ENCODE results near the gene NRL. TPM values are rescaled to one million over a fixed set of nuclear protein-coding genes. Genes with fewer than 3 reads are reported as not detected.
A peak's percentile ranks its signal among the peaks of the same experiment; 100 is the strongest.

Gene NRL
- polyA plus RNA-seq, 1 donor (not counting 4 experiments of a cell fraction or from before 2014, with no cell fraction given): 0.29 TPM

DNA sequence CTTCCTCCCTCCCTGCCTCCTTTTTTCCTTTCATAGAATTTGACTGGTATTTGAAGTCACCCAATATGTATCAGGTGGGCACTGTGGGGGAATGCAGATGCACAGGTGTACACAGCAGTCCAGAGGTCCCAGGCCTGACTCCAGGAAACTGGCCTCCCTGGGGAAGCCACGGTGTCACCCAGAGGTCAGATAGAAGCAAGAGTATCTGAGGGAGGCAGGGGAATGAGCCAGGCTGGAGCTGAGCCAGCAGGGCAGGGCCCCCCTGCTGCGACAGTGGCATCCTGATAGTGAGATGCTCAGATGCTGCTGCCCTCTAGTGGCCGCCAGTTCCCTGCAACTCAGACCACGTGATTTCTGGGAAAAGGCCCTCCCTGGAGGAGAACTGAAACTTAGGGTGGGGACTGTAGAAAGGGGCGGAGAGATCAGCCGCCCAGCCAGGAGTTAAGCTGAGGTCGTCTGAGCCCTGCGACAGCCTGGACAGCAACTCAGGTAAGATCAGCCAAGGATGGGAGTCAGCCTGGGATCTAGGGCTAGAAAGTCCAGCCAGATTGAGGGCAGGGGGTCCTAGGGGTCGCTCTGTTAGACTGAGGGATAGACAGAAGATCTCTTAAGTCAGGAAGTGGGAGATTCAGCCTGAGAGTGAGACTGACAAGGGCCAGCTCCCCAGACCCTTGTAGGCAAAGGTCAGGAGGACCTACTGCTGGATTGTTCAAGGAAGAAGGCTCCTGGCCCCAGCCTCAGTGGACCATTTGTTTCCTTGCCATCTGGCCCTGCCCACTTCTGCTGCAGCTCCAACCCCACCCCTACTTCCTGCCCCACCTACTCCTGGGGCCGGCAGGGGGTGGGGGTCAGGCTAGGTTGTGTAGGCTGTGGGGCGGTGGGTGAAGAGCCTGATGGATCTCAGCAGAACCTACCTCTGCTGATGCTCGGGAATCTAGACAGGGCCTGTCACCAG, 46.4 kb upstream of the NRL start, which contains the start of gene IRF9:
IRF9 (plus strand) TSS at position 416 of the 955 bp plus-strand sequence. CDS start 880 bp downstream, outside the sequence.
- H3K36me3 ChIP-seq (ENCODE audit: control insufficient read depth in 2 of 2, extremely low read depth in 1 of 2, insufficient read depth in 2 of 2, low read length in 2 of 2): peaks cover 51 to 60% of the 10 kb centered on the region in 2 experiments
- no peaks in the 10 kb centered on the region for H3K9me3 ChIP-seq (ENCODE audit: control insufficient read depth, low read depth, low read length)
- H3K4me1 ChIP-seq (ENCODE audit: control insufficient read depth, extremely low read depth, insufficient read depth, low read length): peaks cover 29% of the 10 kb centered on the region
- FAIRE-seq: peak; percentile 73
- DNase-seq (ENCODE audit: low read depth, low spot score): peak; percentile 83
- H3K27me3 ChIP-seq (ENCODE audit: control insufficient read depth, extremely low read depth, insufficient read depth, low read length): no peaks in the 10 kb centered on the region
- peak within 1 kb of the TSS; percentile 100 for H3K9ac ChIP-seq (ENCODE audit: control insufficient read depth, extremely low read depth, insufficient read depth, low read length)
- TF ChIP-seq EZH2 (IDR thresholded peaks at IDR 0.05; ENCODE audit: low read length): no peak
- TF ChIP-seq, protein P1, sequence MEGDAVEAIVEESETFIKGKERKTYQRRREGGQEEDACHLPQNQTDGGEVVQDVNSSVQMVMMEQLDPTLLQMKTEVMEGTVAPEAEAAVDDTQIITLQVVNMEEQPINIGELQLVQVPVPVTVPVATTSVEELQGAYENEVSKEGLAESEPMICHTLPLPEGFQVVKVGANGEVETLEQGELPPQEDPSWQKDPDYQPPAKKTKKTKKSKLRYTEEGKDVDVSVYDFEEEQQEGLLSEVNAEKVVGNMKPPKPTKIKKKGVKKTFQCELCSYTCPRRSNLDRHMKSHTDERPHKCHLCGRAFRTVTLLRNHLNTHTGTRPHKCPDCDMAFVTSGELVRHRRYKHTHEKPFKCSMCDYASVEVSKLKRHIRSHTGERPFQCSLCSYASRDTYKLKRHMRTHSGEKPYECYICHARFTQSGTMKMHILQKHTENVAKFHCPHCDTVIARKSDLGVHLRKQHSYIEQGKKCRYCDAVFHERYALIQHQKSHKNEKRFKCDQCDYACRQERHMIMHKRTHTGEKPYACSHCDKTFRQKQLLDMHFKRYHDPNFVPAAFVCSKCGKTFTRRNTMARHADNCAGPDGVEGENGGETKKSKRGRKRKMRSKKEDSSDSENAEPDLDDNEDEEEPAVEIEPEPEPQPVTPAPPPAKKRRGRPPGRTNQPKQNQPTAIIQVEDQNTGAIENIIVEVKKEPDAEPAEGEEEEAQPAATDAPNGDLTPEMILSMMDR (optimal IDR thresholded peaks at IDR 0.05 in 1 of 3, IDR thresholded peaks at IDR 0.05 in 1 of 3, conservative IDR thresholded peaks at IDR 0.05 in 1 of 3; ENCODE audit: extremely low read depth in 1 of 3, insufficient read depth in 2 of 3, low read length in 3 of 3): peak; percentile 89 to 98 (median 97)
- peaks cover 32% of the 10 kb centered on the region for H3K79me2 ChIP-seq (ENCODE audit: control insufficient read depth, insufficient read depth, low read length)
- H3K4me2 ChIP-seq (ENCODE audit: control insufficient read depth, extremely low read depth, insufficient read depth, low read depth, low read length): peak within 1 kb of the TSS; percentile 100
- H3K9me1 ChIP-seq (ENCODE audit: control insufficient read depth, extremely low read depth, insufficient read depth, low read length): no peaks in the 10 kb centered on the region
- peak within 1 kb of the TSS; percentile 72 to 96 (median 95) for H3K4me3 ChIP-seq (ENCODE audit: control insufficient read depth in 2 of 3, extremely low read depth in 1 of 3, insufficient read depth in 2 of 3, low read depth in 1 of 3, low read length in 3 of 3)
- peak within 1 kb of the TSS; percentile 37 for H2AFZ ChIP-seq (ENCODE audit: control insufficient read depth, low read length)
- no peaks in the 10 kb centered on the region for H4K20me1 ChIP-seq (ENCODE audit: control insufficient read depth, extremely low read depth, insufficient read depth, low read length)
- peak within 1 kb of the TSS; percentile 99 for H3K27ac ChIP-seq (ENCODE audit: control insufficient read depth, insufficient read depth, low read length)
- dilution Hi-C loops (cut with MboI; ENCODE audit: extremely low pct_ligation_motif_present, low sequenced_read_pairs): no loop called here

DNA sequence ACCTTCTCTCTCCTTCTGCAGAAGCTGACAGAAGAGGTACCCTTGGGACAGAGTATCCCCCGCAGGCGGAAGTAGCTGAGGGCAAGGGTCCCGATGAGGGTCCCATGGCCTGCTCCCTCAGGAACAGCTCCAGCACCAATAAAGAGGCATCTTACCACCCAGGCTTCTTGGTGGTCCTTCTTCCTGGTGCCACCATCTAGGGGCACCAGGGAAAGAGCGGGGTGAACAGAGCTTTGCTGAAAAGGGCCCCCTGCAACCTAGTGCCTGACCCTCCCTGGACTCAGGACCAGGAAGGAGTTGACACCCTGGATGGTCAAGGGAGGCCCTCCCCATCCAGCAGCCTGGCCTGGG, 45.7 kb upstream of the NRL start:
- H3K79me2 ChIP-seq (ENCODE audit: control insufficient read depth, insufficient read depth, low read length): peaks cover 32% of the 10 kb centered on the region
- H3K9me1 ChIP-seq (ENCODE audit: control insufficient read depth, extremely low read depth, insufficient read depth, low read length): no peaks in the 10 kb centered on the region
- H3K9ac ChIP-seq (ENCODE audit: control insufficient read depth, extremely low read depth, insufficient read depth, low read length): peak overlapping the region; percentile 100
- H2AFZ ChIP-seq (ENCODE audit: control insufficient read depth, low read length): no peak overlapping the region
- H3K4me1 ChIP-seq (ENCODE audit: control insufficient read depth, extremely low read depth, insufficient read depth, low read length): peaks cover 29% of the 10 kb centered on the region
- peak overlapping the region; percentile 99 for H3K27ac ChIP-seq (ENCODE audit: control insufficient read depth, insufficient read depth, low read length)
- FAIRE-seq: no peak
- no peaks in the 10 kb centered on the region for H4K20me1 ChIP-seq (ENCODE audit: control insufficient read depth, extremely low read depth, insufficient read depth, low read length)
- H3K9me3 ChIP-seq (ENCODE audit: control insufficient read depth, low read depth, low read length): no peaks in the 10 kb centered on the region
- dilution Hi-C loops (cut with MboI; ENCODE audit: extremely low pct_ligation_motif_present, low sequenced_read_pairs): no loop called here
- H3K36me3 ChIP-seq (ENCODE audit: control insufficient read depth in 2 of 2, extremely low read depth in 1 of 2, insufficient read depth in 2 of 2, low read length in 2 of 2): peaks cover 51 to 60% of the 10 kb centered on the region in 2 experiments
- DNase-seq (ENCODE audit: low read depth, low spot score): no peak
- no peaks in the 10 kb centered on the region for H3K27me3 ChIP-seq (ENCODE audit: control insufficient read depth, extremely low read depth, insufficient read depth, low read length)
- no peak overlapping the region for H3K4me3 ChIP-seq (ENCODE audit: control insufficient read depth in 2 of 3, extremely low read depth in 1 of 3, insufficient read depth in 2 of 3, low read depth in 1 of 3, low read length in 3 of 3)
- no peak overlapping the region for H3K4me2 ChIP-seq (ENCODE audit: control insufficient read depth, extremely low read depth, insufficient read depth, low read depth, low read length)
- no peak for TF ChIP-seq EZH2 (IDR thresholded peaks at IDR 0.05; ENCODE audit: low read length)
- TF ChIP-seq, protein P1 (optimal IDR thresholded peaks at IDR 0.05 in 1 of 3, IDR thresholded peaks at IDR 0.05 in 1 of 3, conservative IDR thresholded peaks at IDR 0.05 in 1 of 3; ENCODE audit: extremely low read depth in 1 of 3, insufficient read depth in 2 of 3, low read length in 3 of 3): no peak

All from keratinocyte (primary cell).